ENCODE results near the gene TBRG1.
"Not testable (repeated sequence)": the region's sequence is repeated elsewhere in the genome, so short reads cannot be mapped to it uniquely, and the experiment has no call there.

TBRG1 gene, protein sequence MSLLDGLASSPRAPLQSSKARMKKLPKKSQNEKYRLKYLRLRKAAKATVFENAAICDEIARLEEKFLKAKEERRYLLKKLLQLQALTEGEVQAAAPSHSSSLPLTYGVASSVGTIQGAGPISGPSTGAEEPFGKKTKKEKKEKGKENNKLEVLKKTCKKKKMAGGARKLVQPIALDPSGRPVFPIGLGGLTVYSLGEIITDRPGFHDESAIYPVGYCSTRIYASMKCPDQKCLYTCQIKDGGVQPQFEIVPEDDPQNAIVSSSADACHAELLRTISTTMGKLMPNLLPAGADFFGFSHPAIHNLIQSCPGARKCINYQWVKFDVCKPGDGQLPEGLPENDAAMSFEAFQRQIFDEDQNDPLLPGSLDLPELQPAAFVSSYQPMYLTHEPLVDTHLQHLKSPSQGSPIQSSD

DNA sequence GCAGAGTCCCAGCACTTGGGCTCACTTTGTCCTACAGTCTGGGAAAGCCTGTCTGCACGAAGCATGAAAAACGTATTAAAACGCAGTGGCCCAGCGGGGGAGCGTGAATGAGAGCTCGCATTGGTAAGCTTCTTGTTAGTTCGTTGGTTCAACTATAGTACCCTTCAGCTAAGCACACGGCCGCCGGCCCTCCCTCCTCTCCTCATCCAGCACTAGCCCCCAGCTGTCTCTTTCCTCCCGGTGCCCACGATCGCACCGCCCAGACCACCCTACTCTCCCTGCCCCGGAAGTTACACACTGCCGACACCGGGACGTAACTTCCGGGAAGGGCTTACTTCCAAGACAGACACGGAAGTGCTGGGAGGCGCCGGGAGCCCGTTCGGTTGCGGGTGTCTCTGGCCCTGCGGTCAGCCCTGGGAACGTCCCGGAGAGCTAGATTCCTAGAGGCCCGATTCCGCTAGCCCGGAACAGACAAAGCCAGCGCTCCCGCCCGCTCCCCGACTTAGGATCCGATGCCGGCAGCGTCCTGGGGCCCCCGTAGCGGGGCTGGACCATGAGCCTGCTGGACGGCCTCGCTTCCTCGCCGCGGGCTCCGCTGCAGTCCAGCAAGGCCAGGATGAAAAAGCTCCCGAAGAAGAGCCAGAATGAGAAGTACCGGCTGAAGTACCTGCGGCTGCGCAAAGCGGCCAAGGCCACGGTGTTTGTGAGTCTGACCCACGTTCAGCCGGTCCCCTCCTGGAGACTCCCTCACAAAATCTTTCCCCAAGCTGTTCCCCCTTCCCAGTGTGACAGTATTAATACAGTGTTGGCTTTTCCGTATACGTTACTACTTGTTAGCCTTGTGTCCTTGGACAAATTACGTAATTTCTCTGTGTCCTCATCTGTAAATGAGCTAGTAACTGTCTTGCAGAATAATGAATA, at the start of gene TBRG1:
TSS of gene TBRG1 (plus strand) at position 334 of the 921 bp plus-strand sequence. CDS start at position 554, 220 bp downstream.
- peak; percentile 56 to 72 for DNase-seq (ENCODE audit: low read depth in 2 of 2, low spot score in 1 of 2)

DNA sequence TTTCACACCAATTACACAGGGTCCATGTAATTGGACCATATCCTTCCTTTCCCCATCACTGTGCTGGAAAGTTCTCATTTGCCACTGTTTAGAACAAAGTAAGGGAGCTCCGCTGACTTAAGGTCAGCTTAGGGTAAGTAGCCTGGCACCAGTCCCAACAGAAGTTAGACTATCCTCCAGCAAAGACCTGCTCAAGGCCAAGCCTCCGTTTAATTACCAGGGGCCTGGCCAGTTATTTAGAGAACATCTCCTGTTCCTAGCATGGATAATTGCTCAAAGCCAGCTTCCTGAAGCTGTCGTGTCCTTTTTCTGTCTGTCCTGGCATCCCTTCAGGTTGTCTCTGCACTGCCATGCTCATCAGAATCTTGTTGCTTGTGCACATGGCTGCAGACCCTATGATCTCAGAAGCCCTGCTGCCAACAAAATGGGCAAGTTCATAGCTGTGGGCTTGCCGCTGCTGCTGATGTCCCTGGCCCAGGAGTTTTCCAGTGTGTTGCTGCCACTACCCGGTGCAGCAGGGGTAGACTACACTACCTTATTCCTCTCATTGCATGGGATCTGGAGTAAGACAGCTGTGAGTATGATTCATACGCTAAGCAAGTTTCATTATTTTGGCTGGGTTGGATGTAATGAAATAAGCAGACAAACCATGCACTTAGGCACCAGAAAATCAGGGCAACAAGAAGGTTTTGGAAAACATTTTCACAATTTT, 44.8 kb upstream of the TBRG1 start:
- no peak for DNase-seq (ENCODE audit: low read depth in 2 of 2, low spot score in 1 of 2)

DNA sequence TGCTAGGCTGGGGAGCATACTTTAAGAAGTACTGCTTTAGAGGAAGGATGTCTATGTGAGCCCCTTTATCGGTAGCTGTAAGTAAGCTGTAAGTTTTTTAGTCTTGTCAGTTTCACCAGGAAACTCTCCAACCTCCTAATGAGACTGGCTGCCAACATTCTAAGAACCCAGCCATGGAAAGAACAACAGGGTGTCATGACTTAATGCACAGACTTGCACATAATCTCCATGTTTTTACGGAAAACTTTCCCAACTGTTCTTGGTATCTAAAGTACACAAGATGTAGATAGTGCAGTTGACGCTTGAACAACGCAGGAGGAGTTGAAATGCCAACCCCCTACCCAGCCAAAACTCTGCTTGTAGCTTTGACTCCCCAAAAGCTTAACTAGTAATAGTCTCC, 43.9 kb upstream of the TBRG1 start:
- no peak for DNase-seq (ENCODE audit: low read depth in 2 of 2, low spot score in 1 of 2)

DNA sequence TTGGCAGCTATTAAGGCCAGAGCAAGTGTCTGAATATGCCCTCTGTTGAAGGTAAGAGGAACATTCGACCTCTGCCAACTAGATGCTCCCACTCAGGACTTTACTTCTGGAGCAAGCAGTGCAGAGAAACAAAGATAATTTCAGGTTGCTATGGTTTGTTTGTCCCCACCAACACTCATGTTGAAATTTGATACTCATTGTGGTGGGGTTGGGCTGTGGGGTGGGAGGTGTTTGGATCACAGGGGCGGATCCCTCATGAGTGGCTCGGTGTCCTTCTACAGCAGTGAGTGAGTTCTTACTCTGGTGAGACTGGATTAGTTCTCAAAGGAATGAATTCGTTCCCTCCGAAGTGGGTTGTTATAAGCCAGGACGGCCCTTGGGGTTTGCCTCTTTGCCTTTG, 40.8 kb upstream of the TBRG1 start:
- no peak for DNase-seq (ENCODE audit: low read depth in 2 of 2, low spot score in 1 of 2)

DNA sequence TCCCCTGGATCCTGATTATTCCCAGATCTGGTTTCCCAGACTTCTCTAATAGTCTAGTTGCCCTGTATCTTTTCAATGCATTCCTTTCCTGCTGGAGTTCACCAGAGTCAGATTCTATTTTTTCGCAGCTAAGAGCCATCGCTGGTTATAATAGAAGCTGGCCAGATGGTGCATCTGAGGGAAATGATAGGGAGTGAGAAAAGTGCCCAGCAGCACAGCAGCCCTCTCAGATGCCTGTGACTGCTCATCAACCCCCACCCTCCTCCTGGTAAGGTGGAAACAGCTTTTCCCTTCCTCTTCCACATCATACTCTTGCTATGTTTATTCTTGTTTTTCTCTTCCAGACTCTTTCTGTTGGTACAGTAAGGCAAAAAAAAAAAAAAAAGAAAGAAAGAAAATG, 40.1 kb upstream of the TBRG1 start:
- DNase-seq (ENCODE audit: low read depth in 2 of 2, low spot score in 1 of 2) = no peak

DNA sequence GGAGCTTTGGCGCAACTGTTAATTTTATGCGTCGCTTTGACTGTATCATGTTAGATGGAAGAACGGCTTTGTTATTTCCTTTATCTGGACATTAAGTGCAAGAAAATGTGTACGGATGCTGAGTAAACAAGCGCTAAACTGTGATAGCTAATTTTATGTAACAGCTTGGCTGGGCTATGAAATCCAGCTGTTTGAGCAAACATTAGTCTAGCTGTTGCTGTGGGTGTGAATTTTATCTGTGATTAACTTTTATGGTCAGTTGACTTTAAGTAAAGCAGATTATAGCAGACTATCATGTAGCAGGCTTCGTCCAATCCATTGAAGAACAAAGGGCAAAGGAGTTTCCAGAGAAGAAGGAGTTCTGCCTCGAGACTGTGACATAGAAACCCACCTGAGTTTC, 38.9 kb upstream of the TBRG1 start:
- DNase-seq (ENCODE audit: low read depth in 2 of 2, low spot score in 1 of 2) = no peak

DNA sequence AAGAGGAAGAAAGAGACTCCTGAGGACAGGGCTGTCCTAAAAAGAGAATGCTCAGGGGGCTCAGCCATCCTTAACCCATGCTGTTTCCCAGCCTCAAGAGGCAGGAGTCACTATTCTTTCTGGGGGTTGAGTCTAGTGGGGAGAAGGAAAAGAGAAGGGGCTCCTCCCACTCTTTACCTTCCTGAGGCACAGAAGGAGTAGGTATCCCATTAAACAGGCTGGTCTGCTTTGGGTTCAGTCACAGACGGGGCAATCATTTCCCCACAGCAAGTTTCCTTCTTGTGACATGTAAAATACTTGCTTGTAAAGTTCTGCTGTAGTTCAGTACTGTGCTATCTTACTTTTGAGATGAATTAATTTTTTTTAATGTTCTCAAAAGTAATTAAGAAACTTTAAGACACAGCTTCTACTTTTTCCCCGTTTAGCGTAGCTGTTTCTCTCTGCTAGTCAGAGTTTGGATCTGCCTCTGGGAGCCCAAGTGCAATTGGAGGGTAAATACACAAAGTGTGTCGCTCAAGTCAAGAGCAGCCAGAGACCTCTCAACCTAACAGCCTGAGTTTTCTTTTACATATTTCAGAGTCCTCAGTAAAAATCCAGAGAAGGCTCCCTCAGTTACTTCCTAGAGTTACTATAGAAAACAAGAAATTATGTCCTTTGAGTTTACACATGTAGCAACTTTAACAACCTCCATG, 37.8 kb upstream of the TBRG1 start:
- DNase-seq (ENCODE audit: low read depth in 2 of 2, low spot score in 1 of 2) = no peak

DNA sequence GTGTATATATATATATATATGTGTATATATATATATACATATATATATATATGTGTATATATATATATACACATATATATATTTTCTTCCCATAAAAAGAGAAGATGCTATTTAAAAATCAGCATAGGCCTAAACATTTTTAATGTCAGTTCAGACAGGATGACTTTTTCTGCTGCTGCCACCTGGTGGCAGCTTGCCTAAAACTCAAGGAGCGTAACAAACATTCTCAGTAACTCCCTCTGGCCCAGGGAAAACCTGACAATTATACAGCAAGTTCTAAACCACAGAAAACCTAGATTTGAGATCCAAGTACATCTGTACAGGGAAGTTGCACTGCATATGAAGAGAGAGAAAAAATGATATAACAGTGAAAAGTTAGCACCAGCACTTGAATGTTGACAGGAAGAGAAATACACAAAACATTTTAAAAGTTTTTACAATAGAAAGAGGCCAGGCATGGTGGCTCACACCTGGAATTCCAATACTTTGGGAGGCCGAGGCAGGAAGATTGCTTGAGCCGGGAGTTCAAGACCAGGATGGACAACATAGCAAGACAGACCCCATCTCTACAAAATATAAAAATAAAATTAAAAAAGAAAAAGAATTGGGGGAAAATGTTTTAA, 36.3 kb upstream of the TBRG1 start:
- DNase-seq (ENCODE audit: low read depth in 2 of 2, low spot score in 1 of 2) = no peak

DNA sequence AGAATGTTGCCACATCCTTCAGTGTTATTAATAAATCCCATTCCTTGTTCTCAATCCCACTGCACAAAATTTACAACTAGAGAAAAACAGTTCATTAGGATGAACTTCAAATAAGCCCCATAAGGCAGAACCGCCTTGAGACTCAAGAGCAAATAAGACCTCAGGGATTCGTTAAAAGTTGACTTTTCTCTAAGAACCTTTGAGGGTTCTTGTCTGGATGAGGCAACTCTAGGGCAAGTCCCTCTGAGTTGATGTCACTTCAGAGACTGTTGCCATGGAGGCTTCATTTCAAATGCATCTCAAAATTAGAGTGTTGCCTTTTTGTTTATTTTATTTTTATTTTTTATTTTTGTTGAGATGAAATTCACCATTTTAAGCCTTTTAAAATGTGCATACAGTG, 31.2 kb upstream of the TBRG1 start:
- DNase-seq (ENCODE audit: low read depth in 2 of 2, low spot score in 1 of 2) = no peak

DNA sequence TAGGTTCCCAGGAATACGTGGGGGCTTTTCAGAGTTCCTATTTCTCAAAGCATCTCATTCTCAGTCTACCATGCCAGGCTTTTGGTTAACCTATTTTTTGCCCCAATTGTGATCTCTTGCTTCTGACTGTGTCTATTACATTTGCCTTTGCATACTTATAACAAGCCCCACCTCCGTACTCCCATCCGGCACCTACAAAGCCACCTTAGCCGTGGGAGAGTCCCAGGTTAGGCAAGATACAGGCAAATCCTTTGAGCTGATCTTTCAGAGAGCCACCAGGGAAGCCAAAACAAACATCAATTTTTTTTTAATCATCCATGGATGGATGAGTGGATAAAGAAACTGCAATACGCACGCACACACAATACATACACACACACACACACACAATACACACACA, 30.0 kb upstream of the TBRG1 start:
- no peak for DNase-seq (ENCODE audit: low read depth in 2 of 2, low spot score in 1 of 2)

DNA sequence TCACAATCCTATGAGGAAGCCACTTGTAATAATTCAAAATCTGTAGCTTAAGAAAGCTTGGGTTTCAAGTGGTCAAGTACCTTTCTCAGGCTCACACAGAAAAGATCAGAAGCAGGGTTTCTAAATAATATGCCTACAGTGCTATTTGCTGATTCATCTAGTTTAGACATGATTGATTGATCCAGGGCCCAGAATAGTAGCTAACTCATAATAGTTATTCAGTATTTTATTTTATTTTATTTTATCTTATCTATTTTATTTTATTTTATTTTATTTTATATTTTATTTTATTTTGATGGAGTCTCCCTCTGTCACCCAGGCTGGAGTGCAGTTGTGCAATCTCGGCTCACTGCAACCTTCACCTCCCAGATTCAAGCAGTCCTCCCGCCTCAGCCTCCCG, 27.4 kb upstream of the TBRG1 start:
- DNase-seq (ENCODE audit: low read depth in 2 of 2, low spot score in 1 of 2) = no peak

DNA sequence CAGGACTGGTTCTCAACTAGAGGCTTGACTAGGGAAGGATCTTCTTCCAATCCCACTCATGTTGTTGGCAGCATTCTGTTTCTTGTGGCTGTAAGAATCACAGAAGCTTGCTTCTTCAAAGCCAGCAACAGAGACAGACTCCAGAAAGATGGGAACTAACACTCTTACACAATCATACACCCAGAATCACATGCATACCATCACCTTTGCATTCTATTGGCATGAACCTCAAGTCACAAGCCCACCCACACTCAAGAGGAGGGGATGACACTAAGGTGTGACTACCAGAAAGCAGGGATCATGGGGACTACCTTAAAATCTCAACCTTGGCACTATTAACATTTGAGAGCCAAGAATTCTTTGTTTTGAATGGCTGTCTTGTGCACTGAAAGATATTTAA, 25.0 kb upstream of the TBRG1 start:
- DNase-seq (ENCODE audit: low read depth in 2 of 2, low spot score in 1 of 2) = no peak

DNA sequence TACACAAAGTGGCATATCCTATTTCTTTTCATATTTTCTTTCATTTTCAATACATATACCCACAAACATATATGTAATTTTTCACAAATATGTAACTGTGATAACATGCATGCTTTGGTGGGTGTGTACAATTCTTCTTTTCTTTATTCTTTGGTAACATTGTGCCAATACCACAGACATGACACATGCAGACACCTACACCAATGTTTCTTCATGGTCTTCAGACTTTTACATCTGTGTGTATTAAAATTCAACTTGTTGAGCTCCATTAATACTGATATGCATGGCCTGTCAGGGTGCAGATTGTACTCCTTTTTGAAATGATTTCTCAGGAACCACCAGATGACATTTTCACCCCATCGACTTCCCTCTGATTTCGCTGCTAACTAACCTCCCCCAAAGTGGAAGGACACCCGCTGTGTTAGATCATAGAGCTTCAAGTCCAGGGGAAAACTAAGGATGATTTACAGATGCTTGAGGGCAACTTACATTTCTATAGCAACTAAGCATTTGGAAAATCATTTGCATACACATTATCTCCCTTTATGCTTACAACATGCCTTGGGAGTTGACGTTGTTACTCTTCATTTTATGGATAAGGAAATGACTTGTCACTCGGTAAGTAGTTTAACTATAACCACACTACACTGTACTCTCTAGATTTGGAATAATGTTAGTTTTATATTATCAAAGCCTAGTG, 21.9 kb upstream of the TBRG1 start:
- DNase-seq (ENCODE audit: low read depth in 2 of 2, low spot score in 1 of 2) = no peak

DNA sequence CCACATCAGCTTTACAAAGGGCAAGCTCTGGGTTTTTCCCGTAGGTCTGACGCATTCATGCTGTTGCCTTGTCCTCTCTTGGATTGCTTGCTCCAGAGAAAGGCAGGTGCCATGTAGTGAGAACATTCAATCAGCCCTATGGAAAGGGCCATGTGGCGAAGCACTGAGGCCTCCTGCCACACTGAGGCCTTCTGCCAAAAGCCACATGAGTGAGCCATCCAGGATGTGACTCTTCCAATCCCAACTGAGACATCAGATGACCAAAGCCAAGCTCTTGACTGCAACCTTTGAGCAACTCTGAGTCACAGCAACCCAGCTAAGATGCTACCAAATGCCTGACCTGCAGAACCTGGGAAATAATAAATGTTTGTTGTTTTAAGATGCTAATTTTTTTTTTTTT, 20.5 kb upstream of the TBRG1 start:
- DNase-seq (ENCODE audit: low read depth in 2 of 2, low spot score in 1 of 2) = no peak

DNA sequence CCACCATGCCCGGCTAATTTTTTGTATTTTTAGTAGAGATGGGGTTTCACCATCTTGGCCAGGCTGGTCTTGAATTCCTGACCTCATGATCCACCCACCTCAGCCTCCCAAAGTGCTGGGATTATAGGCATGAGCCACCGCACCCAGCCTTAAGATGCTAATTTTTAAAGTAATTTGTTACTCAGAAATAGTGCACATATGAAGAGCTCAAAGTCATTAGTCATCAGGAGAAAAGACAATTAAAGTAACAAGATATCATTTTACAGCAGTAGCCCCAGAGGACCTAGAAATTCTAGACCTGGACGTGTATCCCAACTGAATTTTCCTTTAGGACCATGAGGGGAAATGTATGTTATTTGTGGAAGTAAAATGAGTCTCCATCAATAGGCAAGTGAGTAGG, 19.9 kb upstream of the TBRG1 start:
- not testable (repeated sequence) for DNase-seq (ENCODE audit: low read depth in 2 of 2, low spot score in 1 of 2)

DNA sequence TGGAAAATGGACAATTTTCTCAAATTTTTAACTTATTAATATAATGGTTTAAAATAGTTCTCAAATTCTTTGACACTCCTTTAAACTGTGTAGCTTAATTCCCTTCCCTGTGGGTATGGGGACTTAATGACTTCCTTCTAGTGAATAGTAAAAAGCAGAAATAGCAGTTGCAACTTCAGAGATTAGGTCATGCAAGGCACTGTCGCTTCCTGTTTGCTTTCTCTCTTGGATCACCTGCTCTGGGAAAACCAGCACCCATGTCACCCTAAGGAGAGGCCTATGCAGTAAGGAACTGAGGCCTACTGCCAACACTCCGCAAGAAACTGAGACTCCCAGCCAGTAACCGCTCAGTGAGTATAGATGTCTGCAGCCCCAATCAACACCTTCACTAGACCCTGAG, 16.9 kb upstream of the TBRG1 start:
- no peak for DNase-seq (ENCODE audit: low read depth in 2 of 2, low spot score in 1 of 2)

DNA sequence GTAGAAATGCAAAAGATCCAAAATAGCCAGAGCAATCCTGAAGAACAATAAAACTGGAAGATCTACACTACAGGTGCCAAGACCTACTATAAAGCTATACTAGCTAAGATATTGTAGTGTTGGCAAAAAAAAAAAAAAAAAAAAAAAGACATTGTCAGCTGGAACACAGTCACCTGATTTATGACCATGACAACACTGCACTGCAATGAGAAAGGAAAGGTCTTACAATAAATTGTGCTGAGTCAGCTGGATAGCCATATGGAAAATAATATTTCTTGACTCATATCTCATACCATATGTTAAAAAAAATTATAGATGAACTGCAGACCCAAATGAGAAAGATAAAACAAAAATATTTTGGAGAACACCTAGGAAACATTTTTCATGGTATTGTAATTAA, 14.5 kb upstream of the TBRG1 start:
- DNase-seq (ENCODE audit: low read depth in 2 of 2, low spot score in 1 of 2) = no peak

DNA sequence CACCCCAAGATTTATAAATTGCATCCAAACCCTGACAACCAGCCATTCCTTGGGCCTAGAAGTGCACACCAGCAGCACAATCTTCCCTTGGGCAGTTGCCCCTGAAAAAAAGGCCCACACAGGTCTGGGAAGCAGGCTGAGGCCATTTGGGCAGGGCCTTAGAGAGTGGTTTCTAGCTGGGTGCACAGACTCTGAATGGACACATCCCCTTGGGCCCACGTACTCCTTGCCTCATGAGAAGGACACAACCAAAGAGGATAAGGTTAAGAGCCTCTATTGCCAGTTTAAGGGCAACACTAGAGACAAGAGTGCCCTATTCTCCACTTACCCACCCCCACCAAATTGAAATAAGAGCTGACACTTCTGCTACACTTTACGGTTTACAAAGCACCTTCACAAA, 12.4 kb upstream of the TBRG1 start:
- DNase-seq (ENCODE audit: low read depth in 2 of 2, low spot score in 1 of 2) = no peak

DNA sequence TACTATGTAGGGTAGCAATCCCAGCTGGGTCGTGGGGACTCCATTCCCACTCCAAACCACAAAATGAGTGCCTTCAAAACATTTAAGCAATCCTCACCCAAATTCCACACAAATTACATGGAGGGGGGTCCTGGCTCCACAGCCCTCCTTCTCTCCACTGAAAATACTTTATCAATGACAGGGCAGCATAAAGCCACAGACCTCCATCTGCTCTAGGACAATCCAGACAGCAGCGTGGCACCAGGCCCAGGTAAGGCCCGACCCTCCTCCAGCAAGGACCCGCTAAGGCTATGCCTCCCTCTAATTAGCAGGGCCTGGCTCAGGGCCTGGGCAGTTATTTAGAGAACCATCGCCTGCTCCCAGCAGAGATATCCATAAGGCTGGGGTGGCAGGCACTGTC, 11.6 kb upstream of the TBRG1 start, which contains the start of gene PANX3:
TSS of gene PANX3 (plus strand) at position 365 of the 400 bp plus-strand sequence. CDS start 129 bp downstream, outside the sequence.
- no peak for DNase-seq (ENCODE audit: low read depth in 2 of 2, low spot score in 1 of 2)

DNA sequence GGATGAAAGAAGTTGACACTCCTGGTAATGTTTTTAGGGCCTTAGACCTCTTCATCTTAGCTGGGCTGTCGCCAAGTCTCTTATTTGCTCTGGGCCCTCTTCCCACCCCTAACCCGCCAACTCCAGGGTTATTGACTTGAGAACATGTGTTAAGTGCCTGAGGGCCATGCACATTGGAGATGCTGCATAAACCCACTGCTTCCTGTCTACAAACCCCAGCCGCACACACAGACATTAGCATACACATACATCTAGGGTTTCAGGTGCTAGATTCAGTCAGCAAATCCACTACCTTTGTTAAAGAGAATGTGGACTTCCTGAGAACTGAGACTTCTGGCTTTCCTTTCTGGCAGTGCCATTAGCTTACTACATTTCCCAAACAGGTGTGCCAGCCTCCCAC, 10.6 kb upstream of the TBRG1 start:
- no peak for DNase-seq (ENCODE audit: low read depth in 2 of 2, low spot score in 1 of 2)
